Measurements from ENCODE around the gene IGFBP7. TPM values are rescaled to one million over a fixed set of nuclear protein-coding genes. Genes with fewer than 3 reads are reported as not detected.

The IGFBP7 gene
- total and polyA plus RNA-seq, 4 donors: 60.5 to 216 (median 205) TPM

DNA sequence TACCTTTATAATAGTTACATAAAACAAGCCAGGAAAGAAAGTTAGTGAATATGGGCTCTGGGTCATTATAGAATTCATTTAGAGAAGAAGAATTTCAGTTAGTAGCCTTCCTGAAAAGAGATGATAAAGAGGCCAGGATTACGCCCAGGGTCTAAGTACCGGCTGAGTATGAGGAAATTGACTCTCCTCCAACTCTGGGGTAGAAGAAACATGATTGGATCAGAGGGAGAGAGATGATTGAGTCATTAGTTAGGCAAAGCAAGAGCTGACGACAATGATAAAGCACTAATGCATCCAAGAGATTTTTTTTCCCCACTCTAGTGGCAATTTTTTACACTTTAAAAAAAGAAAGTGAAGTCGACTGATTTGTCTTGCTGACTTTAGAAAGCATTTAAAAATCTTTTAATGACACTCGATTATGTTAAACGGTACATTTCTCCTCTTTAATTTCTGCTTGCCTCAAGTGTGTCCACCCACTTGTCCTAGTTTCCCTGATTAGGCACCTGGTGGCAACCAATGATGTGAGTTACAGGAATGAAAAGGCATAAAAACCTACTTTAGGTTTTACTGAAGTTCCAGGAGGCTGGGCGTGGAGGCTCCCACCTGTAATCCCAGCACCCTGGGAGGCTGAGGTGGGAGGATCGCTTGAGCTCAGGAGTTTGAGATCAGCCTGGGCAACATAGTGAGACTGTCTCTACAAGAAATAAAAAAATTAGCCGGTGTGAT is 37.3 kb upstream of the IGFBP7 start:
- no peak overlapping the region for H3K9ac ChIP-seq (ENCODE audit: low read depth in 1 of 2, low read length in 2 of 2)
- H3K27ac ChIP-seq (ENCODE audit: low read depth in 1 of 2, low read length in 2 of 2): no peak overlapping the region
- no peaks in the 10 kb centered on the region for H3K36me3 ChIP-seq (ENCODE audit: control insufficient read depth in 4 of 4, insufficient read depth in 3 of 4, low read depth in 1 of 4, low read length in 3 of 4)
- no peak for DNase-seq (ENCODE audit: low spot score)
- peaks cover 0 to 4% (median 2%) of the 10 kb centered on the region in 4 donors for H3K27me3 ChIP-seq (ENCODE audit: control insufficient read depth in 4 of 4, insufficient read depth in 4 of 4, low read length in 3 of 4)
- 86% methylated on average over 9 of the region's 9 CpGs for WGBS
- no peaks in the 10 kb centered on the region for H3K4me1 ChIP-seq (ENCODE audit: control insufficient read depth in 4 of 4, insufficient read depth in 4 of 4, low read length in 3 of 4)
- H3K4me3 ChIP-seq (ENCODE audit: low read depth in 1 of 3, low read length in 3 of 3): no peak overlapping the region
- no peaks in the 10 kb centered on the region for H3K9me3 ChIP-seq (ENCODE audit: control insufficient read depth in 4 of 4, low read length in 3 of 4)
- TF ChIP-seq RAD21 (IDR thresholded peaks at IDR 0.05) (no peak), GABPA (IDR thresholded peaks at IDR 0.05 in 1 of 2, conservative IDR thresholded peaks at IDR 0.05 in 1 of 2) (no peak), RXRA (IDR thresholded peaks at IDR 0.05) (no peak), SP1 (IDR thresholded peaks at IDR 0.05) (no peak), HNF4A (conservative IDR thresholded peaks at IDR 0.05) (no peak), NR2F2 (IDR thresholded peaks at IDR 0.05) (no peak), FOXA2 (IDR thresholded peaks at IDR 0.05) (no peak)
- TF ChIP-seq, protein P1, sequence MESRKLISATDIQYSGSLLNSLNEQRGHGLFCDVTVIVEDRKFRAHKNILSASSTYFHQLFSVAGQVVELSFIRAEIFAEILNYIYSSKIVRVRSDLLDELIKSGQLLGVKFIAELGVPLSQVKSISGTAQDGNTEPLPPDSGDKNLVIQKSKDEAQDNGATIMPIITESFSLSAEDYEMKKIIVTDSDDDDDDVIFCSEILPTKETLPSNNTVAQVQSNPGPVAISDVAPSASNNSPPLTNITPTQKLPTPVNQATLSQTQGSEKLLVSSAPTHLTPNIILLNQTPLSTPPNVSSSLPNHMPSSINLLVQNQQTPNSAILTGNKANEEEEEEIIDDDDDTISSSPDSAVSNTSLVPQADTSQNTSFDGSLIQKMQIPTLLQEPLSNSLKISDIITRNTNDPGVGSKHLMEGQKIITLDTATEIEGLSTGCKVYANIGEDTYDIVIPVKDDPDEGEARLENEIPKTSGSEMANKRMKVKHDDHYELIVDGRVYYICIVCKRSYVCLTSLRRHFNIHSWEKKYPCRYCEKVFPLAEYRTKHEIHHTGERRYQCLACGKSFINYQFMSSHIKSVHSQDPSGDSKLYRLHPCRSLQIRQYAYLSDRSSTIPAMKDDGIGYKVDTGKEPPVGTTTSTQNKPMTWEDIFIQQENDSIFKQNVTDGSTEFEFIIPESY (IDR thresholded peaks at IDR 0.05): no peak
- TF ChIP-seq, protein P2, sequence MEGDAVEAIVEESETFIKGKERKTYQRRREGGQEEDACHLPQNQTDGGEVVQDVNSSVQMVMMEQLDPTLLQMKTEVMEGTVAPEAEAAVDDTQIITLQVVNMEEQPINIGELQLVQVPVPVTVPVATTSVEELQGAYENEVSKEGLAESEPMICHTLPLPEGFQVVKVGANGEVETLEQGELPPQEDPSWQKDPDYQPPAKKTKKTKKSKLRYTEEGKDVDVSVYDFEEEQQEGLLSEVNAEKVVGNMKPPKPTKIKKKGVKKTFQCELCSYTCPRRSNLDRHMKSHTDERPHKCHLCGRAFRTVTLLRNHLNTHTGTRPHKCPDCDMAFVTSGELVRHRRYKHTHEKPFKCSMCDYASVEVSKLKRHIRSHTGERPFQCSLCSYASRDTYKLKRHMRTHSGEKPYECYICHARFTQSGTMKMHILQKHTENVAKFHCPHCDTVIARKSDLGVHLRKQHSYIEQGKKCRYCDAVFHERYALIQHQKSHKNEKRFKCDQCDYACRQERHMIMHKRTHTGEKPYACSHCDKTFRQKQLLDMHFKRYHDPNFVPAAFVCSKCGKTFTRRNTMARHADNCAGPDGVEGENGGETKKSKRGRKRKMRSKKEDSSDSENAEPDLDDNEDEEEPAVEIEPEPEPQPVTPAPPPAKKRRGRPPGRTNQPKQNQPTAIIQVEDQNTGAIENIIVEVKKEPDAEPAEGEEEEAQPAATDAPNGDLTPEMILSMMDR (IDR thresholded peaks at IDR 0.05; ENCODE audit: low read depth, low read length, missing input control): no peak

DNA sequence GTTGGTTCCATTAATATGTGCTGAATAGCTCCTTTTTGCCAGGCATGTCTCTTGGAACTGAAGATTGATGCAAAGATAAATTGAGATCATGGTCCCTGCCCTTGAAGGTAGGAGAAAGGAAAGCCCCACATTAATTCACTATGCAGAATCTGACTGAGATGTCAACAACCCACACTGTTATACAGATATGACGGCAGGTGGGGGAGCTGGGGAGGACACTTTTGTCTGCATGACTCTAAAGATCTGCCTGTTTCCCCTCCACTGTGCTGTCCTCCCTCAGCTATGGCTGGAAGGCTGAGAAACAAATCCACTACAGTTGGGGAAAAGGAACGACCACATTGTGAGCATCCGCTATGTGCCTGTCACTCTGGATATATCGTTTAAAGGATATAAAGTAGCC is 36.3 kb upstream of the IGFBP7 start:
- no peak for DNase-seq (ENCODE audit: low spot score)
- Histone ChIP-seq H3K9me3 (ENCODE audit: control insufficient read depth in 4 of 4, low read length in 3 of 4) (no peaks in the 10 kb centered on the region), H3K36me3 (ENCODE audit: control insufficient read depth in 4 of 4, insufficient read depth in 3 of 4, low read depth in 1 of 4, low read length in 3 of 4) (no peaks in the 10 kb centered on the region), H3K27ac (ENCODE audit: low read depth in 1 of 2, low read length in 2 of 2) (no peak overlapping the region), H3K27me3 (ENCODE audit: control insufficient read depth in 4 of 4, insufficient read depth in 4 of 4, low read length in 3 of 4) (peaks cover 0 to 4% (median 2%) of the 10 kb centered on the region in 4 donors), H3K9ac (ENCODE audit: low read depth in 1 of 2, low read length in 2 of 2) (no peak overlapping the region), H3K4me3 (ENCODE audit: low read depth in 1 of 3, low read length in 3 of 3) (no peak overlapping the region), H3K4me1 (ENCODE audit: control insufficient read depth in 4 of 4, insufficient read depth in 4 of 4, low read length in 3 of 4) (no peaks in the 10 kb centered on the region)
- TF ChIP-seq, protein P3, sequence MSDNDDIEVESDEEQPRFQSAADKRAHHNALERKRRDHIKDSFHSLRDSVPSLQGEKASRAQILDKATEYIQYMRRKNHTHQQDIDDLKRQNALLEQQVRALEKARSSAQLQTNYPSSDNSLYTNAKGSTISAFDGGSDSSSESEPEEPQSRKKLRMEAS (IDR thresholded peaks at IDR 0.05): no peak
- no peak for TF ChIP-seq HNF4A (conservative IDR thresholded peaks at IDR 0.05)
- TF ChIP-seq EGR1 (IDR thresholded peaks at IDR 0.05; ENCODE audit: low read depth in 2 of 2): no peak
- no peak for TF ChIP-seq HNF4G (IDR thresholded peaks at IDR 0.05)
- TF ChIP-seq, protein P4, sequence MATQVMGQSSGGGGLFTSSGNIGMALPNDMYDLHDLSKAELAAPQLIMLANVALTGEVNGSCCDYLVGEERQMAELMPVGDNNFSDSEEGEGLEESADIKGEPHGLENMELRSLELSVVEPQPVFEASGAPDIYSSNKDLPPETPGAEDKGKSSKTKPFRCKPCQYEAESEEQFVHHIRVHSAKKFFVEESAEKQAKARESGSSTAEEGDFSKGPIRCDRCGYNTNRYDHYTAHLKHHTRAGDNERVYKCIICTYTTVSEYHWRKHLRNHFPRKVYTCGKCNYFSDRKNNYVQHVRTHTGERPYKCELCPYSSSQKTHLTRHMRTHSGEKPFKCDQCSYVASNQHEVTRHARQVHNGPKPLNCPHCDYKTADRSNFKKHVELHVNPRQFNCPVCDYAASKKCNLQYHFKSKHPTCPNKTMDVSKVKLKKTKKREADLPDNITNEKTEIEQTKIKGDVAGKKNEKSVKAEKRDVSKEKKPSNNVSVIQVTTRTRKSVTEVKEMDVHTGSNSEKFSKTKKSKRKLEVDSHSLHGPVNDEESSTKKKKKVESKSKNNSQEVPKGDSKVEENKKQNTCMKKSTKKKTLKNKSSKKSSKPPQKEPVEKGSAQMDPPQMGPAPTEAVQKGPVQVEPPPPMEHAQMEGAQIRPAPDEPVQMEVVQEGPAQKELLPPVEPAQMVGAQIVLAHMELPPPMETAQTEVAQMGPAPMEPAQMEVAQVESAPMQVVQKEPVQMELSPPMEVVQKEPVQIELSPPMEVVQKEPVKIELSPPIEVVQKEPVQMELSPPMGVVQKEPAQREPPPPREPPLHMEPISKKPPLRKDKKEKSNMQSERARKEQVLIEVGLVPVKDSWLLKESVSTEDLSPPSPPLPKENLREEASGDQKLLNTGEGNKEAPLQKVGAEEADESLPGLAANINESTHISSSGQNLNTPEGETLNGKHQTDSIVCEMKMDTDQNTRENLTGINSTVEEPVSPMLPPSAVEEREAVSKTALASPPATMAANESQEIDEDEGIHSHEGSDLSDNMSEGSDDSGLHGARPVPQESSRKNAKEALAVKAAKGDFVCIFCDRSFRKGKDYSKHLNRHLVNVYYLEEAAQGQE (IDR thresholded peaks at IDR 0.05): no peak
- TF ChIP-seq NR2F2 (IDR thresholded peaks at IDR 0.05): no peak
- TF ChIP-seq YY1 (IDR thresholded peaks at IDR 0.05): no peak
- no peak for TF ChIP-seq TAF1 (conservative IDR thresholded peaks at IDR 0.05)
- TF ChIP-seq, protein P5, sequence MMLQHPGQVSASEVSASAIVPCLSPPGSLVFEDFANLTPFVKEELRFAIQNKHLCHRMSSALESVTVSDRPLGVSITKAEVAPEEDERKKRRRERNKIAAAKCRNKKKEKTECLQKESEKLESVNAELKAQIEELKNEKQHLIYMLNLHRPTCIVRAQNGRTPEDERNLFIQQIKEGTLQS (IDR thresholded peaks at IDR 0.05): no peak
- TF ChIP-seq GABPA (IDR thresholded peaks at IDR 0.05 in 1 of 2, conservative IDR thresholded peaks at IDR 0.05 in 1 of 2): no peak
- no peak for TF ChIP-seq RXRA (IDR thresholded peaks at IDR 0.05)
- TF ChIP-seq, protein P1 (IDR thresholded peaks at IDR 0.05): no peak
- no peak for TF ChIP-seq JUND (IDR thresholded peaks at IDR 0.05)
- WGBS: 88% methylated on average over 4 of the region's 4 CpGs

Data from liver (tissue), 9 donors.